ENCODE data around the gene PCDHGA1.
A peak's percentile ranks its signal among the peaks of the same experiment; 100 is the strongest.

PCDHGA1 gene

DNA sequence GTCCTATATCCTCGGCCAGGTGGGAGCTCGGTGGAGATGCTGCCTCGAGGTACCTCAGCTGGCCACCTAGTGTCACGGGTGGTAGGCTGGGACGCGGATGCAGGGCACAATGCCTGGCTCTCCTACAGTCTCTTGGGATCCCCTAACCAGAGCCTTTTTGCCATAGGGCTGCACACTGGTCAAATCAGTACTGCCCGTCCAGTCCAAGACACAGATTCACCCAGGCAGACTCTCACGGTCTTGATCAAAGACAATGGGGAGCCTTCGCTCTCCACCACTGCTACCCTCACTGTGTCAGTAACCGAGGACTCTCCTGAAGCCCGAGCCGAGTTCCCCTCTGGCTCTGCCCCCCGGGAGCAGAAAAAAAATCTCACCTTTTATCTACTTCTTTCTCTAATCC is 147.5 kb downstream of the PCDHGA1 start:
- H3K36me3 ChIP-seq (ENCODE audit: control insufficient read depth, insufficient read depth, low read length): no peaks in the 10 kb centered on the region
- peaks cover 19% of the 10 kb centered on the region; the same call in 1 of the 2 replicates for H3K4me1 ChIP-seq (ENCODE audit: control insufficient read depth, insufficient read depth, low read length)
- H3K27me3 ChIP-seq (ENCODE audit: control insufficient read depth, insufficient read depth, low read length): peaks cover 29% of the 10 kb centered on the region
- 0 out of 2 replicates have a peak overlapping the region, but pooled peaks have one; percentile 13 for H3K4me3 ChIP-seq (ENCODE audit: low read depth, low read length)
- no peak overlapping the region for H3K9ac ChIP-seq (ENCODE audit: low read length)
- H3K9me3 ChIP-seq (ENCODE audit: control insufficient read depth, insufficient read depth, low read depth, low read length): no peaks in the 10 kb centered on the region
- no peak overlapping the region for H3K27ac ChIP-seq (ENCODE audit: low read depth, low read length)

- Histone ChIP-seq H3K4me1 (ENCODE audit: control insufficient read depth, insufficient read depth, low read length) (peaks cover 26% of the 10 kb centered on the region), H3K27me3 (ENCODE audit: control insufficient read depth, insufficient read depth, low read length) (peaks cover 29% of the 10 kb centered on the region), H3K9me3 (ENCODE audit: control insufficient read depth, insufficient read depth, low read depth, low read length) (no peaks in the 10 kb centered on the region), H3K4me3 (ENCODE audit: low read depth, low read length) (peak overlapping the region; percentile 13; the same call in 1 of the 2 replicates), H3K27ac (ENCODE audit: low read depth, low read length) (no peak overlapping the region), H3K9ac (ENCODE audit: low read length) (no peak overlapping the region), H3K36me3 (ENCODE audit: control insufficient read depth, insufficient read depth, low read length) (no peaks in the 10 kb centered on the region)
Observed at GRCh38 chr5:141478321-141478945, 148.1 kb downstream of the PCDHGA1 start.

GRCh38 chr5:141479776-141480175 is 149.5 kb downstream of the PCDHGA1 start:
- H3K27ac ChIP-seq (ENCODE audit: low read depth, low read length): no peak overlapping the region

DNA sequence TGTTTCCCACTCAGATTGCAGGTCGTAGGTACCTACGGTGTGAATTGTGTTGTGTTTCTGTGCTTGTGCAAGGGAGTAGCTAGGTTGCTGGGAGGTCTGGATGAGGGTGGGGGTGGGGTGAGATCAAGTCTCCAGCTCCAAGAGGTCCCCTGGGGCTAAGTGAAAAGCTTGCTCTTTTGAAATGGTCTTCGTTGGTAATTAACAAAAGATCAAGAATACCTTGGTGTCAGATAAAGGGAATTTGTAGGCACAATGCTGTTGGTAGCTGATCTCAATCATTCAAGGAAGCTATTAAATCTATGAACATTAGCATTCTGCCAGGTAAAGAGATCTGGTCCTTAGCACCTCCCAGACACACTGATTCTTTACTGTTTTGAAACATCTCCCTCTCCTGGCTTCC is 153.6 kb downstream of the PCDHGA1 start:
- Histone ChIP-seq H3K36me3 (ENCODE audit: control insufficient read depth, insufficient read depth, low read length) (no peaks in the 10 kb centered on the region; the same call in 1 of the 2 replicates), H3K4me1 (ENCODE audit: control insufficient read depth, insufficient read depth, low read length) (peaks cover 38% of the 10 kb centered on the region), H3K27ac (ENCODE audit: low read depth, low read length) (peak overlapping the region; percentile 37; the same call in 1 of the 2 replicates), H3K27me3 (ENCODE audit: control insufficient read depth, insufficient read depth, low read length) (peaks cover 27% of the 10 kb centered on the region), H3K9me3 (ENCODE audit: control insufficient read depth, insufficient read depth, low read depth, low read length) (no peaks in the 10 kb centered on the region), H3K4me3 (ENCODE audit: low read depth, low read length) (peak overlapping the region; percentile 74), H3K9ac (ENCODE audit: low read length) (peak overlapping the region; percentile 40)

More at GRCh38 chr5:141479776-141480175, 149.5 kb downstream of the PCDHGA1 start:
- H3K36me3 ChIP-seq (ENCODE audit: control insufficient read depth, insufficient read depth, low read length): no peaks in the 10 kb centered on the region
- H3K4me1 ChIP-seq (ENCODE audit: control insufficient read depth, insufficient read depth, low read length): peaks cover 36% of the 10 kb centered on the region
- H3K27me3 ChIP-seq (ENCODE audit: control insufficient read depth, insufficient read depth, low read length): peaks cover 29% of the 10 kb centered on the region
- H3K9ac ChIP-seq (ENCODE audit: low read length): no peak overlapping the region
- H3K9me3 ChIP-seq (ENCODE audit: control insufficient read depth, insufficient read depth, low read depth, low read length): no peaks in the 10 kb centered on the region
- no peak overlapping the region for H3K4me3 ChIP-seq (ENCODE audit: low read depth, low read length)

DNA sequence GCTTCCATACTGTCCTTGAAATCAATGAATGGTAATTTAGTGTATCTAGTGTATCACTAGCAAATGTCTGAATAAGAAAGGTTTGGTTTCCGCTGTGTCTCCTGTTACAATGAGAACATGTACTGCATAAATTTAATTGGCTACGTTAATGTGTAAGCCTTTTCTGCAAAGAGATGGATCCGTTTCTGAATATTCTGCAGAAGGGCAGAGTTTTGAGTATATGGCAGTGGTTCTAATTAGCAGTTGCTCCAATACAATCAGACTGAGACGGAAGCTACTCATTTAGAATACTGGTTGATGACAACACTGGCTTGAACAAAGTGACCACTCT is 154.0 kb downstream of the PCDHGA1 start:
- peak overlapping the region; percentile 37; the same call in 1 of the 2 replicates for H3K27ac ChIP-seq (ENCODE audit: low read depth, low read length)
- peaks cover 41% of the 10 kb centered on the region for H3K4me1 ChIP-seq (ENCODE audit: control insufficient read depth, insufficient read depth, low read length)
- peak overlapping the region; percentile 74 for H3K4me3 ChIP-seq (ENCODE audit: low read depth, low read length)
- no peaks in the 10 kb centered on the region for H3K9me3 ChIP-seq (ENCODE audit: control insufficient read depth, insufficient read depth, low read depth, low read length)
- H3K9ac ChIP-seq (ENCODE audit: low read length): peak overlapping the region; percentile 40
- H3K27me3 ChIP-seq (ENCODE audit: control insufficient read depth, insufficient read depth, low read length): peaks cover 31% of the 10 kb centered on the region
- no peaks in the 10 kb centered on the region; the same call in 1 of the 2 replicates for H3K36me3 ChIP-seq (ENCODE audit: control insufficient read depth, insufficient read depth, low read length)

DNA sequence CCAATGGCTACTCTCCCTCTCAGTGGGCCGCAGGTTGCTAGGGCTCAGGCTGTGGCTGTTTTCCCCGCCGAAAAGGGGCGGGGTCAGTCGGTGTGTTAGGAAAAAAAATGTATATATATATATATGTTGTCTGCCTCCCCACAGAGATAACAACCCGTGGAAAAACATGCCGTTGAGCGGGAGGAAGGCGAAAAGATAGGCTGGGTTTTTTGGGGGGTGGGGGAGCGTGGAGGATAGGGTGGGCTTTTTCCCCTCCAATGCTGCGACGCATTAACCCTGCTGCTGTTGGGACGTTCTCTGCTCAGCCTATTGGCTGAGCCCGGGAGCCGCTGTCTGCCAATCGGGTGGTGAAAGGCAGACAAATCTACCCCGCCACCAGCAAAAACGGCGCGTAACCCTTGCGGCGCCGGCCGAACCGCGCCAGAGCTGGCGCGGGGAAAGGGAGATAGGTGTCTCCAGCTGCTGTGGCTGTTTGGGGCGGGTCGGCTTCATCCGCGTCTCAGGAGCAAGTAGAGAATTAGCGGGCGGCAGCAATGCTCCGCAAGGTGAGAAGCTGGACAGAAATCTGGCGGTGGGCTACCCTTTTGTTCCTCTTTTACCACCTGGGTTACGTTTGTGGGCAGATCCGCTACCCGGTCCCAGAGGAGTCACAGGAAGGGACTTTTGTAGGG is 154.5 kb downstream of the PCDHGA1 start, which contains the start of gene PCDHGC4:
PCDHGC4 (plus strand) TSS at position 390 of the 671 bp plus-strand sequence; CDS start at position 534, 144 bp downstream.
- no peaks in the 10 kb centered on the region; the same call in 1 of the 2 replicates for H3K36me3 ChIP-seq (ENCODE audit: control insufficient read depth, insufficient read depth, low read length)
- H3K4me3 ChIP-seq (ENCODE audit: low read depth, low read length): peak within 1 kb of the TSS; percentile 74
- H3K27ac ChIP-seq (ENCODE audit: low read depth, low read length): peak within 1 kb of the TSS; percentile 37; the same call in 1 of the 2 replicates
- peak within 1 kb of the TSS; percentile 40 for H3K9ac ChIP-seq (ENCODE audit: low read length)
- peaks cover 43% of the 10 kb centered on the region for H3K4me1 ChIP-seq (ENCODE audit: control insufficient read depth, insufficient read depth, low read length)
- no peaks in the 10 kb centered on the region for H3K9me3 ChIP-seq (ENCODE audit: control insufficient read depth, insufficient read depth, low read depth, low read length)
- peaks cover 36% of the 10 kb centered on the region for H3K27me3 ChIP-seq (ENCODE audit: control insufficient read depth, insufficient read depth, low read length)

- Histone ChIP-seq H3K4me3 (ENCODE audit: low read depth, low read length) (peak overlapping the region; percentile 74), H3K36me3 (ENCODE audit: control insufficient read depth, insufficient read depth, low read length) (no peaks in the 10 kb centered on the region; the same call in 1 of the 2 replicates)
Observed at GRCh38 chr5:141485321-141486055, 155.2 kb downstream of the PCDHGA1 start.

DNA sequence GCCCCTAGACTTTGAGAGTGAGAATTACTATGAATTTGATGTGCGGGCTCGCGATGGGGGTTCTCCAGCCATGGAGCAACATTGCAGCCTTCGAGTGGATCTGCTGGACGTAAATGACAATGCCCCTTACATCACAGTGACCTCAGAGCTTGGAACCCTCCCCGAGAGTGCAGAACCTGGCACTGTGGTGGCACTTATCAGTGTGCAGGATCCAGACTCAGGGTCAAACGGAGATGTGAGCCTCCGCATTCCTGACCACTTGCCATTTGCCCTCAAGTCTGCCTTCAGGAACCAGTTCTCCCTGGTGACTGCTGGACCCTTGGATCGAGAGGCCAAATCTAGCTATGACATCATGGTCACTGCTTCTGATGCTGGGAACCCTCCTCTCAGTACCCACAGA is 155.8 kb downstream of the PCDHGA1 start:
- no peak overlapping the region for H3K9ac ChIP-seq (ENCODE audit: low read length)
- H3K9me3 ChIP-seq (ENCODE audit: control insufficient read depth, insufficient read depth, low read depth, low read length): no peaks in the 10 kb centered on the region
- H3K27me3 ChIP-seq (ENCODE audit: control insufficient read depth, insufficient read depth, low read length): peaks cover 49% of the 10 kb centered on the region
- H3K4me1 ChIP-seq (ENCODE audit: control insufficient read depth, insufficient read depth, low read length): peaks cover 46% of the 10 kb centered on the region
- H3K36me3 ChIP-seq (ENCODE audit: control insufficient read depth, insufficient read depth, low read length): no peaks in the 10 kb centered on the region; the same call in 1 of the 2 replicates
- no peak overlapping the region for H3K27ac ChIP-seq (ENCODE audit: low read depth, low read length)
- H3K4me3 ChIP-seq (ENCODE audit: low read depth, low read length): peak overlapping the region; percentile 74; the same call in 1 of the 2 replicates

More at GRCh38 chr5:141485321-141486055, 155.2 kb downstream of the PCDHGA1 start:
- H3K9ac ChIP-seq (ENCODE audit: low read length): peak overlapping the region; percentile 32
- H3K27ac ChIP-seq (ENCODE audit: low read depth, low read length): no peak overlapping the region
- peaks cover 43% of the 10 kb centered on the region for H3K27me3 ChIP-seq (ENCODE audit: control insufficient read depth, insufficient read depth, low read length)
- H3K4me1 ChIP-seq (ENCODE audit: control insufficient read depth, insufficient read depth, low read length): peaks cover 43% of the 10 kb centered on the region
- no peaks in the 10 kb centered on the region for H3K9me3 ChIP-seq (ENCODE audit: control insufficient read depth, insufficient read depth, low read depth, low read length)

GRCh38 chr5:141487131-141487530 is 156.8 kb downstream of the PCDHGA1 start:
- no peak overlapping the region for H3K27ac ChIP-seq (ENCODE audit: low read depth, low read length)
- no peaks in the 10 kb centered on the region for H3K9me3 ChIP-seq (ENCODE audit: control insufficient read depth, insufficient read depth, low read depth, low read length)
- H3K27me3 ChIP-seq (ENCODE audit: control insufficient read depth, insufficient read depth, low read length): peaks cover 59% of the 10 kb centered on the region
- no peak overlapping the region for H3K9ac ChIP-seq (ENCODE audit: low read length)
- no peaks in the 10 kb centered on the region; the same call in 1 of the 2 replicates for H3K36me3 ChIP-seq (ENCODE audit: control insufficient read depth, insufficient read depth, low read length)
- peaks cover 49% of the 10 kb centered on the region for H3K4me1 ChIP-seq (ENCODE audit: control insufficient read depth, insufficient read depth, low read length)
- no peak overlapping the region for H3K4me3 ChIP-seq (ENCODE audit: low read depth, low read length)

DNA sequence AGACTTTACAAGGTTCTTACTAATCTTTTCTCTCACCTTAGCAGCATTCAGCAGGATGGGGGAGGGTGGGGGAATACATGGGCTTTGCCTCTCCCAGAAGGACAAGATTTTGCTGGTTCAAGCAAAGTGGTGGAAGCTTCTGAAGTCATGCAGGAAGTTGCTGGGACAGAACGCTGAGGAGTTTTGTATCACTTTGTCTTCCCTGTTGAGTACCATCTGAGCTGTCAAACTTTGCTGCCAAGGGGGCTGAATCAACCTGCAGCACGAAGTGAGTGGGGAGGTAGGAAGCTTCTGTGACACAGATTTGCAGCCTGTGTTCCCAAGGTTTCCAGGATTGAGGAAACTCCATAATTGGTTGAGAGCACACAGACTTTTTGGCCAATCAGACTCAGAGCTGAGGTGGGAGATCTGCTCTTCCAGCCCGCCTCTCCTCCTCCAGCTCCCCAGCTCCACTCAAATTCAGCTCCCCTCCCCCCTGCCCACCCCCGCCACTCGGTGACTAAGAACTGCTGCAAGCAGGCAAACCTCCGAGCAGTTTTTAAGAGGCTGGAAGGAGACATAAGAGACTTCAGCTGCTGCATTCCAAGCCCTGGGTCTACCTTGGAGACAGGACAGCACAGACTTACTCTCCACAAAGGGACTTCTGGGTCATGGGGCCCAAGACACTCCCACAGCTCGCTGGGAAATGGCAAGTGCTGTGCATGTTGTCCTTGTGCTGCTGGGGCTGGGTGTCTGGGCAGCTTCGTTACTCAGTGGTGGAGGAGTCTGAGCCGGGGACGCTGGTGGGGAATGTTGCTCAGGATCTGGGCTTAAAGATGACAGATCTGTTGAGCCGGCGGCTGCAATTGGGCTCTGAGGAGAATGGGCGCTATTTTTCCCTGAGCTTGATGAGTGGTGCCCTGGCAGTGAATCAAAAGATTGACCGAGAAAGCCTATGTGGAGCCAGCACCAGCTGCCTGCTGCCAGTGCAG is 158.6 kb downstream of the PCDHGA1 start, which contains the start of gene PCDHGC5:
PCDHGC5 (plus strand) TSS at position 491 of the 971 bp plus-strand sequence; CDS start at position 651, 160 bp downstream.
- Histone ChIP-seq H3K4me1 (ENCODE audit: control insufficient read depth, insufficient read depth, low read length) (peaks cover 50% of the 10 kb centered on the region), H3K4me3 (ENCODE audit: low read depth, low read length) (no peak within 1 kb of the TSS; the same call in 1 of the 2 replicates), H3K36me3 (ENCODE audit: control insufficient read depth, insufficient read depth, low read length) (no peaks in the 10 kb centered on the region; the same call in 1 of the 2 replicates), H3K9me3 (ENCODE audit: control insufficient read depth, insufficient read depth, low read depth, low read length) (no peaks in the 10 kb centered on the region), H3K27me3 (ENCODE audit: control insufficient read depth, insufficient read depth, low read length) (peaks cover 77% of the 10 kb centered on the region), H3K9ac (ENCODE audit: low read length) (no peak within 1 kb of the TSS), H3K27ac (ENCODE audit: low read depth, low read length) (no peak within 1 kb of the TSS)
